GM12864 (cell line): ENCODE measurements around the gene QSOX2.

ENCODE experiments used
- DNase-seq: peaks from one replicate; pipeline ENCODE4 v3.0.0-alpha.2; 2011; ENCODE audit warnings: low read depth
- H3K4me3 ChIP-seq: 2 replicates; pipeline ENCODE4 v1.5.1; 2011; ENCODE audit warnings: mild to moderate bottlenecking, low read depth, low read length, control low read depth
- CTCF ChIP-seq: IDR thresholded peaks from 2 replicates; pipeline ENCODE4 v1.5.1; 2011; ENCODE audit warnings: low read depth, mild to moderate bottlenecking, moderate library complexity, low read length, control low read depth, inconsistent platforms; ENCODE audit errors: missing control alignments

The QSOX2 gene

DNA sequence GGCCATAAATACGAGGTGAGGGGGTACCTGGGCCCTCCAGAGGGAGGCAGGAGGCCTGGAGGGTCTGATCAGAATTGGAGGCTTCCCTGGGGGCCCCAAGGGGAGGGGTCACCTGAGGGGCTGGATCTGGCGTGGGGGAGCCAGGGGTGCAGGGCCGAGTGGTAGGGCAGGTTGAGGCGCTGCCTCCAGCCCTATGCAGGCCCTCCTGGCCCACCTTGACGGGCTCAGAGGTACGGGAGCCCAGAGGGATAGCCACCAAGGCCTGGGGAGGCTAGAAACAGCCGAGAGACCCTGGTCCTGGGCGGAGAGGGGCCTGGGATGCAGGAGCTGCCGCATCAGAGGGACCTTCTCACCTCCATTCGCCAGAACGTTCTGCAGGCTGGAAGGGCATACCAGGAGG, 65.0 kb downstream of the QSOX2 start:
- DNase-seq = no peak
- TF ChIP-seq CTCF = no peak
- no peak overlapping the region for H3K4me3 ChIP-seq

GRCh38 chr9:136179761-136180160, 65.9 kb downstream of the QSOX2 start:
- no peak for TF ChIP-seq CTCF
- H3K4me3 ChIP-seq = no peak overlapping the region

DNA sequence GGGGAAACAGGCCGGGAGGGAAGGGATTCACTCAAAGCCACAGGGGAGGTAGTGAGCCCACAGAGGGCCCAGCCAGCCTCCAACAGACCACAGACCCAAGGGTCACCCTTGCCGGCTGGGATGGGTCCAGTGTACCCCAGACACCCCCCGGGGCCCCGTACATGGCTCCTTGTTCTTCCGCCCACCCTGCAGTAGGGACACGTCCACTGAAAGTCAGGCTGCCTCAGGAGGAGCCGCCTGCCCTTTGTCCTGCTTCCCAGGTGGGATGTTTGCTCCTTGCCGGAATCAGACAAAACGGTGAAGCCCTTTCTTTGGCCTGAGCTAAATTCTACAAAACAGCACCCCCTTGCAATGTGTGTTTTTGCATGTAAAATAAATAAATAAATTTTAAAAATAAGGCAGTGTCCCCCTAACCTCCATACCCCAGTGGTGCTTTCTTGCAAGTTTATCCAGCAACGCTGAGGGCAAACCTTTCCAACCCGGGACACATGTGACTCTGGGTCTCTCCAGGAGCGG, 66.5 kb downstream of the QSOX2 start:
- no peak for TF ChIP-seq CTCF
- H3K4me3 ChIP-seq = no peak overlapping the region
- DNase-seq = no peak

More at GRCh38 chr9:136179761-136180160, 65.9 kb downstream of the QSOX2 start:
- DNase-seq = no peak

DNA sequence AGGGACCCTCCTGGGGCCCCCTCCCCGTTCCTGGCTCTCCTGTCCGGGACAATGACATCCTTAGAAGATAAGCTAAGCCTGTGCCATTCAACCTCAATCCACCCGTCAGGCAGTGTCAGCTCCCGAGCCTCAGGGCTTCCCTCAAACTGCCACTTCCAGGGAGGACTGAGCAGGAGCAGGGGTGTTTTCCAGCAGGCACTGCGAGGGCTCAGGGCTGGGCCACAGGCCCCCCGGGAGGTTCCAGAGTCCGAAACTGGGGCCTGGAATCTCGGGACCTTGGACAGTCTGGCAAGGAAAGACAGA, 66.9 kb downstream of the QSOX2 start:
- TF ChIP-seq CTCF = no peak
- DNase-seq = no peak
- no peak overlapping the region for H3K4me3 ChIP-seq

- no peak for DNase-seq
- TF ChIP-seq CTCF = no peak
- H3K4me3 ChIP-seq = no peak overlapping the region
Measured at GRCh38 chr9:136178061-136178772, 67.4 kb downstream of the QSOX2 start.

- DNase-seq = no peak
- H3K4me3 ChIP-seq = no peak overlapping the region
- TF ChIP-seq CTCF = no peak
Measured at GRCh38 chr9:136177224-136177623, 68.4 kb downstream of the QSOX2 start.

DNA sequence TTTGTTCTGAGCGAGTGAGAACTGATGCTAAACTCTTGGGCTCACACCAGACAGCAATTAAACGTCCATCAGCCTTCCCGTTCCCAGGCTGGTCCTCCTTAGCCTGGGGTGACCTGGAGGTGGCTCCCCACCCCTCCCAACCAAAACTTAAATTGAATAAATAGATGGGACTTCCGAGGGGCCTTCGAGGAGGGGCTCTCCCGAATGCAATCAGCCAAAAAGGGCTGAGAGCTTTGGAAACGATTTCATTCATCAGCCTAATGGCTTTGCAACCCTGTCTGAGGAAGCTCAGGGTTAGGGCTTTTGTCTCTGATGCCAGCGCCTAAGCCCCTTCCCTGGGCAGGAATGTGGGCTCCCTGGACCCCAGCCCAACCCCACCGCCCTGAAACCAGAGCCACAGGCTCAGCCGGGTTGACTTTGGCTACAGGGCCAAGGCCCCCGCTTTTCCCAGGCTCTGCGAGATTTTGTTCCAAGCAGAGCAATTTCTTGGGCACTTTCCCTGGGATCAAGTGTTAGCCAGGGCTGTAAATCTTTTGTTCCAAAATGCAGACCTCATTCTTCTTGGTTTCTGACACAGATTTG, 69.9 kb downstream of the QSOX2 start:
- DNase-seq = no peak
- TF ChIP-seq CTCF = no peak
- H3K4me3 ChIP-seq = no peak overlapping the region
